Neural cell (in vitro differentiated cells): ENCODE data around the gene POMP. TPM values are rescaled to one million over a fixed set of nuclear protein-coding genes. Genes with fewer than 3 reads are reported as not detected.

Experiments
- H2AFZ ChIP-seq: fragments of 200-600, 300-800 bp; sonication (generic), shearing (Covaris generic); 2 replicates; pipeline ENCODE4 v1.6.0; 2014; ENCODE audit warnings: low read depth, mild to moderate bottlenecking, antibody characterized with exemption, low read length, moderate library complexity
- H3F3A ChIP-seq: fragments of 200-600 bp; shearing (Covaris generic); 2 replicates; pipeline ENCODE4 v1.6.1; 2016; ENCODE audit warnings: mild to moderate bottlenecking, moderate library complexity, mixed read lengths, antibody characterized with exemption, low read length; ENCODE audit not compliant: insufficient read depth, poor library complexity, severe bottlenecking
- H3K27ac ChIP-seq: fragments of 200-600, 300-800 bp; sonication (generic), shearing (Covaris generic); 2 replicates; pipeline ENCODE4 v1.5.1; 2014; ENCODE audit warnings: mild to moderate bottlenecking, low read length, moderate library complexity
- H3K27me3 ChIP-seq: fragments of 300-800, 200-600 bp; sonication (generic), shearing (Covaris generic); 2 replicates; pipeline ENCODE4 v1.6.0; 2014; ENCODE audit warnings: mild to moderate bottlenecking, low read depth, low read length, moderate library complexity; ENCODE audit not compliant: insufficient read depth
- H3K36me3 ChIP-seq: fragments of 300-800, 200-600 bp; sonication (generic), shearing (Covaris generic); 2 replicates; pipeline ENCODE4 v1.5.1; 2014; ENCODE audit warnings: mild to moderate bottlenecking, antibody characterized with exemption, low read length, moderate library complexity; ENCODE audit not compliant: insufficient read depth
- H3K4me2 ChIP-seq: fragments of 300-800, 200-600 bp; sonication (generic), shearing (Covaris generic); 2 replicates; pipeline ENCODE4 v1.6.0; 2014; ENCODE audit warnings: mild to moderate bottlenecking, low read length
- H3K4me3 ChIP-seq: fragments of 300-800, 200-600 bp; sonication (generic), shearing (Covaris generic); 2 replicates; pipeline ENCODE4 v1.5.1; 2014; ENCODE audit warnings: mild to moderate bottlenecking, low read length, moderate library complexity
- H3K79me2 ChIP-seq: fragments of 200-600 bp; shearing (Covaris generic); replicated peaks from 2 replicates; pipeline ENCODE4 v1.6.0; 2014; ENCODE audit warnings: mild to moderate bottlenecking, low read length, moderate library complexity; ENCODE audit not compliant: insufficient read depth
- H3K9ac ChIP-seq: fragments of 300-800, 200-600 bp; sonication (generic), shearing (Covaris generic); 2 replicates; pipeline ENCODE4 v1.6.1; 2016; ENCODE audit warnings: mild to moderate bottlenecking, low read length, mixed read lengths
- H3K9me2 ChIP-seq: fragments of 200-600 bp; shearing (Covaris generic); 2 replicates; pipeline ENCODE4 v1.6.1; 2016; ENCODE audit warnings: mild to moderate bottlenecking, low read length, mixed read lengths; ENCODE audit not compliant: insufficient read depth
- H3K9me3 ChIP-seq: fragments of 200-600, 300-800 bp; sonication (generic), shearing (Covaris generic); 2 replicates; pipeline ENCODE4 v1.6.1; 2016; ENCODE audit warnings: mild to moderate bottlenecking, mixed run types, low read length, moderate library complexity, mixed read lengths
- H4K20me1 ChIP-seq: fragments of 200-600 bp; shearing (Covaris generic); 2 replicates; pipeline ENCODE4 v1.6.1; 2016; ENCODE audit warnings: mild to moderate bottlenecking, mixed run types; ENCODE audit not compliant: insufficient read depth
- EP300 ChIP-seq: fragments of 450-650 bp; conservative IDR thresholded peaks from 2 replicates; pipeline ENCODE4 v1.6.1; 2014; ENCODE audit warnings: antibody characterized with exemption, mild to moderate bottlenecking, moderate library complexity; ENCODE audit not compliant: poor library complexity, severe bottlenecking
- EZH2 ChIP-seq: fragments of 200-600, 300-800 bp; shearing (Covaris generic), sonication (generic); IDR thresholded peaks from 2 replicates; pipeline ENCODE4 v1.6.1; 2014; ENCODE audit warnings: antibody characterized with exemption, low read length, borderline replicate concordance, mild to moderate bottlenecking; ENCODE audit not compliant: insufficient read depth, poor library complexity, severe bottlenecking
- MXI1 ChIP-seq: fragments of 450-650 bp; conservative IDR thresholded peaks from 2 replicates; pipeline ENCODE4 v1.6.1; 2014; ENCODE audit warnings: antibody characterized with exemption, mild to moderate bottlenecking; ENCODE audit not compliant: poor library complexity, severe bottlenecking
- POLR2AphosphoS5 ChIP-seq: IDR thresholded peaks from 2 replicates; pipeline ENCODE4 v1.6.1; 2012
- RAD21 ChIP-seq: fragments of 450-650 bp; conservative IDR thresholded peaks from 2 replicates; pipeline ENCODE4 v1.6.1; 2014; ENCODE audit warnings: antibody characterized with exemption, mild to moderate bottlenecking, moderate library complexity
- SMC3 ChIP-seq: fragments of 450-650 bp; conservative IDR thresholded peaks from 2 replicates; pipeline ENCODE4 v1.6.1; 2014; ENCODE audit warnings: antibody characterized with exemption, mild to moderate bottlenecking, moderate library complexity; ENCODE audit not compliant: poor library complexity
- TAF1 ChIP-seq: IDR thresholded peaks from 2 replicates; pipeline ENCODE4 v1.6.1; 2012; ENCODE audit warnings: low read depth
- polyA plus RNA-seq: library from polyadenylated mRNA; depleted of rRNA; stranded (reverse); fragments of >200 nt; gene quantifications from 2 replicates; pipeline ENCODE4 v1.2.3, GENCODE V29; 2014
- TF ChIP-seq, protein P1 (sequence below): IDR thresholded peaks from 2 replicates; pipeline ENCODE4 v1.6.1; 2012; ENCODE audit warnings: borderline replicate concordance
- TF ChIP-seq, protein P2 (sequence below): fragments of 450-650 bp; IDR thresholded peaks from 2 replicates; pipeline ENCODE4 v1.5.1; 2014; ENCODE audit warnings: antibody characterized with exemption, mild to moderate bottlenecking, moderate library complexity; ENCODE audit not compliant: poor library complexity, severe bottlenecking

Gene POMP
- polyA plus RNA-seq, 1 donor from 2014 or later, result 167 TPM

DNA sequence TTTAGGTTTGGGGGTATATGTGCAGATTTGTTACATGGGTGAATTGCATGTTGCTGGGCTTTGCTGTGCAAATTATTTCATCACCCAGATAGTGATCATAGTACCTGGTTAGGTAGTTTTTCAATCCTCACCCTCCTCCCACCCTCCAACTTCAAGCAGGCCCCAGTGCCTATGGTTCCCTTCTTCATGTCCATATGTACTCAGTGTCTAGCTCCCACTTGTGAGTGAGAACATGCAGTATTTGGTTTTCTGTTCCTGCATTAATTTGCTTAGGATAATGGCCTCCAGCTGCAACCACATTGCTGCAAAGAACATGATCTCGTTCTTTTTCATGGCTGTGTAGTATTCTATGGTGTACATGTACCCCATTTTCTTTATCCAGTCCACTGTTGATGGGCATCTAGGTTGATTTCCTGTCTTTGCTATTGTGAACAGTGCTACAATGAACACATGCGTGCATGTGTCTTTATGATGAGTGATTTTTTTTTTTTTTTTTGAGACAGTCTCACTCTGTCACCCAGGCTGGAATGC lies 42.9 kb upstream of the POMP start:
- Histone ChIP-seq H3K79me2 (no peaks in the 10 kb centered on the region), H3K9me2 (no peaks in the 10 kb centered on the region), H3K4me2 (no peak overlapping the region), H3K27me3 (no peaks in the 10 kb centered on the region), H3K4me3 (no peak overlapping the region), H3F3A (no peaks in the 10 kb centered on the region), H4K20me1 (no peaks in the 10 kb centered on the region), H3K36me3 (no peaks in the 10 kb centered on the region), H3K9ac (no peak overlapping the region), H3K9me3 (no peaks in the 10 kb centered on the region), H3K27ac (no peak overlapping the region), H2AFZ (no peak overlapping the region)
- TF ChIP-seq RAD21 (no peak), POLR2AphosphoS5 (no peak), EP300 (no peak), MXI1 (no peak), SMC3 (no peak), EZH2 (no peak), TAF1 (no peak)
- TF ChIP-seq, protein P1, sequence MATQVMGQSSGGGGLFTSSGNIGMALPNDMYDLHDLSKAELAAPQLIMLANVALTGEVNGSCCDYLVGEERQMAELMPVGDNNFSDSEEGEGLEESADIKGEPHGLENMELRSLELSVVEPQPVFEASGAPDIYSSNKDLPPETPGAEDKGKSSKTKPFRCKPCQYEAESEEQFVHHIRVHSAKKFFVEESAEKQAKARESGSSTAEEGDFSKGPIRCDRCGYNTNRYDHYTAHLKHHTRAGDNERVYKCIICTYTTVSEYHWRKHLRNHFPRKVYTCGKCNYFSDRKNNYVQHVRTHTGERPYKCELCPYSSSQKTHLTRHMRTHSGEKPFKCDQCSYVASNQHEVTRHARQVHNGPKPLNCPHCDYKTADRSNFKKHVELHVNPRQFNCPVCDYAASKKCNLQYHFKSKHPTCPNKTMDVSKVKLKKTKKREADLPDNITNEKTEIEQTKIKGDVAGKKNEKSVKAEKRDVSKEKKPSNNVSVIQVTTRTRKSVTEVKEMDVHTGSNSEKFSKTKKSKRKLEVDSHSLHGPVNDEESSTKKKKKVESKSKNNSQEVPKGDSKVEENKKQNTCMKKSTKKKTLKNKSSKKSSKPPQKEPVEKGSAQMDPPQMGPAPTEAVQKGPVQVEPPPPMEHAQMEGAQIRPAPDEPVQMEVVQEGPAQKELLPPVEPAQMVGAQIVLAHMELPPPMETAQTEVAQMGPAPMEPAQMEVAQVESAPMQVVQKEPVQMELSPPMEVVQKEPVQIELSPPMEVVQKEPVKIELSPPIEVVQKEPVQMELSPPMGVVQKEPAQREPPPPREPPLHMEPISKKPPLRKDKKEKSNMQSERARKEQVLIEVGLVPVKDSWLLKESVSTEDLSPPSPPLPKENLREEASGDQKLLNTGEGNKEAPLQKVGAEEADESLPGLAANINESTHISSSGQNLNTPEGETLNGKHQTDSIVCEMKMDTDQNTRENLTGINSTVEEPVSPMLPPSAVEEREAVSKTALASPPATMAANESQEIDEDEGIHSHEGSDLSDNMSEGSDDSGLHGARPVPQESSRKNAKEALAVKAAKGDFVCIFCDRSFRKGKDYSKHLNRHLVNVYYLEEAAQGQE, result no peak
- TF ChIP-seq, protein P2, sequence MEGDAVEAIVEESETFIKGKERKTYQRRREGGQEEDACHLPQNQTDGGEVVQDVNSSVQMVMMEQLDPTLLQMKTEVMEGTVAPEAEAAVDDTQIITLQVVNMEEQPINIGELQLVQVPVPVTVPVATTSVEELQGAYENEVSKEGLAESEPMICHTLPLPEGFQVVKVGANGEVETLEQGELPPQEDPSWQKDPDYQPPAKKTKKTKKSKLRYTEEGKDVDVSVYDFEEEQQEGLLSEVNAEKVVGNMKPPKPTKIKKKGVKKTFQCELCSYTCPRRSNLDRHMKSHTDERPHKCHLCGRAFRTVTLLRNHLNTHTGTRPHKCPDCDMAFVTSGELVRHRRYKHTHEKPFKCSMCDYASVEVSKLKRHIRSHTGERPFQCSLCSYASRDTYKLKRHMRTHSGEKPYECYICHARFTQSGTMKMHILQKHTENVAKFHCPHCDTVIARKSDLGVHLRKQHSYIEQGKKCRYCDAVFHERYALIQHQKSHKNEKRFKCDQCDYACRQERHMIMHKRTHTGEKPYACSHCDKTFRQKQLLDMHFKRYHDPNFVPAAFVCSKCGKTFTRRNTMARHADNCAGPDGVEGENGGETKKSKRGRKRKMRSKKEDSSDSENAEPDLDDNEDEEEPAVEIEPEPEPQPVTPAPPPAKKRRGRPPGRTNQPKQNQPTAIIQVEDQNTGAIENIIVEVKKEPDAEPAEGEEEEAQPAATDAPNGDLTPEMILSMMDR, result no peak

DNA sequence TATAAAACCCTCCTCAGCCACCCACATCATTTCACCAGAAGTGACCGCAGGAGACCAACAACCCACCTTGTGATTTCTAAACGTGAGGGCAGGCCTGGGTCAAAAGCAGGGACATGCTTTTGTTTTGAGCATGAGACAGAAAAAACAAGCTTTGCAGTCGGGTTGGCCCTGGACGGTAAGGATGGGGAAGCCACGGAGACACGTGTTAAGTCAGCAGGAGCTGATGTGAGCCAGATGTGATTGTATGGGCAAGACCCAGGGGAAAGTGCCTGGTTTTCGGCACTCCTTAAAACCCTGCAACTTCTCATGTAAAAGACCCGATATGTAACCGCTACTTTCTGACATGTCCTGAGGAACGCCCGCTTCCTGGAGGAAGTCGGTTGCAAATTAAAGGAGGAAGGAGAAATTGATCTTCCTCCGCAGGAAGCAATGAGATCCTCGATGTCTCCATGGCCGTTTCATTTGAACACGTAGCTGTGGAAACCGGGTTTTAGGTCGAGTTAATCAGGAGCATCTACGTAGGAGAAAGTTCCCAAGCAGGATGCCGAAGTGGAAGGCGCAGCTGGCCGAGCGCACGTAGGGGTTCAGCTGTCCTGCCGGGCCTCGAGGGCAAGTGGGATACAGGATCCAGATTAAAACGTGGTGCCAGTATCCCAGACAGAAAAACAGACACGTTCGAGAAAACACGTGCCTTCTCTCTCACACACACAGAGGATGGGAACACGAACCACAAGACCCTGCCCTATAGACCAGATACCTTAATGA lies 40.5 kb upstream of the POMP start:
- no peaks in the 10 kb centered on the region for H3F3A ChIP-seq
- H3K27me3 ChIP-seq, result no peaks in the 10 kb centered on the region
- H3K4me2 ChIP-seq, result no peak overlapping the region
- H2AFZ ChIP-seq, result no peak overlapping the region
- no peaks in the 10 kb centered on the region for H3K79me2 ChIP-seq
- no peaks in the 10 kb centered on the region for H3K36me3 ChIP-seq
- TF ChIP-seq SMC3 (no peak), RAD21 (no peak)
- H4K20me1 ChIP-seq, result no peaks in the 10 kb centered on the region
- H3K9me2 ChIP-seq, result no peaks in the 10 kb centered on the region
- H3K4me3 ChIP-seq, result no peak overlapping the region
- no peak overlapping the region for H3K27ac ChIP-seq
- no peaks in the 10 kb centered on the region for H3K9me3 ChIP-seq
- H3K9ac ChIP-seq, result no peak overlapping the region
